HUDEP-2 (cell line): Measurements from ENCODE around the gene ATP11A.

ENCODE experiments used
- DNase-seq, 76 experiments: peaks; one replicate each; lab custom pipeline; 2025; ENCODE audit not compliant: unreplicated experiment in 76 of 76; lab: John Stamatoyannopoulos, UW

The ATP11A gene

DNA sequence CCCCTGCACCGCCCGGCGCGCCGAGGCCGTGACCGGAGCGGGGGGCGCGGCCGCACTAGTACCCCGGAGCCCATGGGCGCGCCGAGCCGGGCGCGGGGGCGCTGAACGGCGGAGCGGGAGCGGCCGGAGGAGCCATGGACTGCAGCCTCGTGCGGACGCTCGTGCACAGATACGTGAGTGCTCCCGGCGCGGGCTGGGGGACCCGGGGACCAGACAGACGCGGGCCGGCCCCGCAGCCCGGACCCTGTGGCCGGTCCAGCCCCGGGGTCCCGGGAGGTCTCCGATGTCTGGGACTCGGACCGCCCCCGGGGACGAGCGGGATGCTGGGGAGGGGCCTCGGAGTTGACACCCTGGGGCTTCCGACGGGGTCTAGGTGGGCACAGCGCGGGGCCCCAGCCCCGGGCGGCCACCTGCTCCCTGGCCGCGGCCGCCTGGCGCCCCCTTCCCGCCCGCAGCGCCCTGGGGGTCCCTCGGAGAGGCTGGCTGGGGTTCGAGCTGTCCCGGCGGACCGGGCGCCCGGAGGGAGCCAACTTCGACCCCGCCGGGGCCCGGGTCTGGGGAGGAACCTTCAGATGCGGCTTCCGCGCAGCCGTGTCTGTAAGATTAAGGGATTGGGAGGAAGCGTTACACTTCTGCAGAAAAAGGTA is 568 bp downstream of the ATP11A start:
- DNase-seq, result peak in 4 of 76 experiments; percentile 4 to 54 (median 36)

DNA sequence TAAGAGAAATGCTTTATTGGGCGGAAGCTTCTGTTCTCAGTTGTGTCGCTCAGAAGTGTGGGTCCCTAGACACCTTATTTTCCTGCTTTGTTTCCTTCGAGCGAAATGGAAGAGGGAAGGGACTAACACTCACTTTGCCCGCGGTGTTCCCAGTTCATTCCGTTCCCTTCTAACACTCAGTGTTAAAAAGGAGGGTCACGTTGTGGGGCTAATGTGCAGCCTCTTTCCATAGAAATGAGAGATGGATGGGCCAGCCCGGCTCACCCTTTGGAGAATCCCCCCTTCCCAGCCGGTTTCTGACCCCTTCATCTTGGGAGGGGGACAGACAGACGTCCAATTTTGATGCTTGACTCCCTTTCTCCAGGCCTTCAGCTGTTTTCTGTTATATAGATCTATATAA is 2.3 kb downstream of the ATP11A start:
- DNase-seq, result no peak

DNA sequence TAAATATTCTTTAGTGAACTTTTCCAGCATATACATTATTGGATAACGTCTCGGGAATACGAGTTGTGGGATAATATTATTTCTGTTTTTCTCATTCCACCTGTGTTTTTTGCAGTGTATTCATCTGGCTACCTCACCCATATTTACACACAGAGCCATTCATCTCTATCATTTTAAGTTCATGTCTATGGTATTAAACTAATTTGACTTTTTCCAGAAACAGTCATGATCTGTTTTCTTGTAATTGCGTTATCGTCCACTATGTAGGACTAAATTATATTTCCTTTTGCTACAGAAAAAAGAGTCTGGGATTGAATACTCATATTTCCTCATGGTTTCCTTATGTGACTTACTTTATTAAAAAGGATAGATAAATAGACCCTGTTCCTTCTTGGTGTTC is 2.7 kb downstream of the ATP11A start:
- no peak for DNase-seq

DNA sequence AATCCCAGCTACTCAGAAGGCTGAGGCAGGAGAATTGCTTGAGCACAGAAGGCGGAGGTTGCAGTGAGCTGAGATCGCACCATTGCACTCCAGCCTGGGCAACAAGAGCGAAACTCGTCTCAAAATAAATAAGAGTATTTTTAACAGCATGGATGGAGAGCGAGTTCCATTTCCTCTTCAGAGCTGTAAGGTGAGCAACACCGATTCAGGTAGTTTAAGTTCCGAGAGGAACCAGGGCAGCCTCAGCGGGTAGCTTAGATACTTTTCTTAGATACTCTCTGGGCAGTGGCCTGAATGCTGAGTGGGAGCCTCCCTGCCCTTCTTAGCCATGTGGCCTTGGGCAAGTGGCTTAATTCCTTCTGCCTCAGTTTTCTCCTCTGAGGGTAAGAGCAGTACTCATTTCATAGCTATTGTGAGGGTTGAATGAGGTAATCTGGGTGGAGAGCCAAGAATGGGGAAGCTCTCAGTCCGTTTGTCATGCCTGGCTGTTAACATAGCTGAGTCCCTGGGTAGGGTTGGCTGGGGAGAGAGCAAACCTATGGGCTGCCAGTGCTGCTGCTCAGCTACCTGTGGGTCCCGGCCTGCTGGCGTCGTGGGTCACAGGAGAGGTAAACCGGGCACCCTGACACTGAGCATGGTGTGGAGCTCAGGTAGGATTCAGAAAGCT is 4.1 kb downstream of the ATP11A start:
- DNase-seq, result peak in 22 of 76 experiments; percentile 6 to 49 (median 28)

DNA sequence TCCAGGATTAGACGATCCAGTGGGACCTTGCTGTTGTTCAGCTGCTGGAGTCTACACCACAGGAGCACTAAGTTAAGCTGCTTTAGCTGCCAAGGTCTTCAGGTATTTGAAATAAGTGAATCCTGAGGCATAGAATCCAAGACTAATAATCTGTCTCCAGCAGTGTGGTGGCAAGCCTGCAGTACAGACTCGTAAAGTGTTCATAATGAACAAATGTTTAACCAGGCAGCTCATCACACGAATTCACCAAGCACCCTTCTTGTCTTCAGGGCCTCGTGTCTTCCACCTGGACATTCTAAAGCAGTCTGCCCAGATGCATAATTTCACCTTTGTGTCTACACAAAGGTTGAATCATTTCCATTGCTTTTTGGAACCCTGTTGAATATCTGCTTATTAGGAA is 5.3 kb downstream of the ATP11A start:
- DNase-seq, result no peak

DNA sequence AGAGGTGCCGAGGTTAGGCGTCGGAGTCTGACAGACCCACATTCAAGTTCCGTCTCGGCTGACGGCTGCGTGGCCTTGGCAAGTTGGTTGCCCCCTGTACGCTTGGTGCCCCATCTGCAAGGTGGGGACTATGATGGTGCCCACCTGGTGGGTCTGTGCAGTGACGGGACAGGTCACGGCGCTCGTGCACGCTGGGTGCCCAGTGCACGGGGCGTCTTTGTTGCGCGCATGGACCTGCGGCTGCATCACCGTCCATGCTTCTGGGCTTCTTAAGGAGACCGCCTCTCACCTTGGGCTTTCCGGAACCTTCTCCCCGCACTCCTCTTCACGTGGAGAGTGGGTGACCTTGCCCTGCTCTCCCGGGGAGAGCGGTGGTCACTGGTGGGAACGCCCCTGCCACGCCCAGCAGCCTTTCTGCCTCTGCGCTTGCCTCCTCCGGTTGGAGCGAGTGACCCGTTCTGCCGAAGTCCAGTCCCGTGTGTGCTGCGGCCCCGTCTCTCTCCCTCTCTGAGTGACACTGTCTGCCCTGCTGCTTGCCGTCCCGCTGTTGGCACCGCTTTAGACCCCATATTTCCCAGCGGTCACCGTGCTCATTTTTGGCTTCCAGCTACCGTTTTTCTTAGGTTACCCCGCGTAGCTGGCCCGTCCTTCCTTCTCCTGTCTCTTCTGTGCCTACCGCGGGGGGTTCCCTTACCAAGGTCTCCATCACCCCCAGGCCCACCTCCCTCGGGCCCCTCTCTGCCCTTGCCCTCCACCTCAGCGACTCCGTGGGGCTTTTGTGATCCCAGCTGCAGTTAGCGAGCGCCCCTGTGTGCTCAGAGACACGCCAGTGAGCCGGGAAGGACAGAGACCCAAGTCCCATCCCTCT is 6.4 kb downstream of the ATP11A start:
- DNase-seq, result no peak

DNA sequence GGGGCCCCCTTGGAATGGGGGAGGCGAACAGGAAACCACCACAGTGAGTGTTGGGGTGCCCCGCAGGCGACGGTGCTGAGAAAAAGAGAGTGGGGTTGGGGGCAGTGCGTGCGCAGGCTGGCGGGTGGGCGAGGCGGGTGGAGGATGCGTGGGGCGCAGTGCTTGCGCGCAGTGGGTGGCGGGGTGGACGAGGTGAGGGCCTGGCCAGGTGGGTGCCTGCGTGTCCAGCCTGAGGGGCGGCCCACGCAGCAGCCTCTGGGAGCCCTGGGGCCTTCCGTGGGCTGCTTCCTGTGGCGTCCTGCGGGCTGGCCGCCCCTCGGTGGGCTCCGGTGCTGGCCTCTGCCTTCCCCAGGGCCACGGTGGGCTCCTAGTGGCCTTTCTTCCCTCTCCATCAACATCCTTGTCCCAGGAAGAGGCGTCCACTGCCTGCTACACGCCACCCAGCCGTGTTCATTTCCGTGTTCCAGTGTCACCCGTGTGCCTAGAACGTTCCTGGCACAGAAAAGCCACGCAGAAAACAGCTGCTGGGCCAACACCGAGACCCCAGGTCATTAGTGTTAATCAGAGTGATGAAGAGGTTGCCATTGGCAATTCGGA is 7.1 kb downstream of the ATP11A start:
- no peak for DNase-seq

DNA sequence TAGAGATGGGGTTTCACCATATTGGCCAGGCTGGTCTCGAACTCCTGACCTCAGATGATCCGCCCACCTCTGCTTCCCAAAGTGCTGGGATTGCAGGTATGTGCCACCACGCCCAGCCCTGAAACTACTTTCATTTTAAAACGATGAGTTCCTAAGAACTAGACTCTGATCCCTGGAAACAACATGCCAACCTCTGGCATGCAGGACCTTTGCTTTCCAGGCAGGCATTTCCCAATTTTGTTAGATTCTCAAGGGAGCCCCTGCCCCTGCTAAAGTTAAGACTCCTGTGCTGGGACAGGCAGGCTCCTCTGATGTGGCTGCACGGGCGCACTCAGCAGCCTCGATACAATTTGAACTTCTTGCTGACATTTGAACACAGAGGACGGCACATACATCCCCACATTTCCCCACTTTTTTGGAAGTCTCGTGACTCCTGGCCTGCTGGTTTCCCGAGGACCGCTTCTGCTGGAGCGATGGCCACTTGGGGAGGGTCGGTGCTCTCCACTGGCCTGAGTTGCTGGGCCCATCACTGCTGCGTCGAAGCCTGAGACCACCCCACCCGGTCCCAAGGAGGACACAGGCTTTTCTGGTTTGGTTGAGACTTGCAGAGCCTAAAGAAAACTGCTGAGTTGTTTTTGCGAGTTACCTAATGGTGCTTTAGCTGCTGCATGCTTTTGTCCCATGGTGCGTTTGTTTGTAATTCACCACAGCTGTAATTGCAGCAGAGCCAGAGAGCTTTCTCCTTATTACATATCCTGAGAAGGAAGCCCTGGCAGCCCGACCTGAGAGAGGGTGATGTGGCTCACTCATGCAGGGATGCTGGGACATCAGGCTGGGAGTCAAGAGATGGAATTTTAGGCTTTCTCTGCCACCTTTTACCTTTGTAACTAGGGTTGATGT is 8.2 kb downstream of the ATP11A start:
- DNase-seq, result no peak

DNA sequence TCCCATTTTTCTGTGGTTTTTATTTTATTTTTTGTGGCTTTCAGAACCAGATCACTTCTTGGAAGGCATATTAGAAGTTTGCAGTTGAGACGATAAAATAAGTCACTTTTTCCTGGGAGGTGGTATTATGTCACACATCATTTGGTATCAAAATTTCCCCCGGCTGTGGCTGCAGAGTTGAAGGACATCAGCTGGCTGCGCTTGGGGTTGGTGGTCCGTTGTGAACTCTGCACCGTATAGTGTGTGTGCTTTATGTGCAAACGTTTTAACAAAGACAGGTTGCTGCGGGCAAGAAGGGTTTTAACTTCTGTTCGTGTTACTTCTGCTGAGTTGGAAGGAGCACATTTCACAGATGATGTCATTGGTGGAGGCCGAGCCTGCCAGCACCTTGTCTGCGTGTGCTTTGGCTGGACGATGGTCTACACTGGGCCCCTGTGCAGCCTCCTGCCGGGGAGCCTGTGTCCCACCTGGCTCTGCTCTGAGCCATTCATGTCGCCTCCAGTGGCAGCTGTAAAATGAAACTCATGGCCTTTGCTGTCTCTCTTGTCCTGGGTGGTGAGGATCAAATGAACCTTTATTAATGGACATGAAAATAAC is 9.6 kb downstream of the ATP11A start:
- DNase-seq, result no peak

DNA sequence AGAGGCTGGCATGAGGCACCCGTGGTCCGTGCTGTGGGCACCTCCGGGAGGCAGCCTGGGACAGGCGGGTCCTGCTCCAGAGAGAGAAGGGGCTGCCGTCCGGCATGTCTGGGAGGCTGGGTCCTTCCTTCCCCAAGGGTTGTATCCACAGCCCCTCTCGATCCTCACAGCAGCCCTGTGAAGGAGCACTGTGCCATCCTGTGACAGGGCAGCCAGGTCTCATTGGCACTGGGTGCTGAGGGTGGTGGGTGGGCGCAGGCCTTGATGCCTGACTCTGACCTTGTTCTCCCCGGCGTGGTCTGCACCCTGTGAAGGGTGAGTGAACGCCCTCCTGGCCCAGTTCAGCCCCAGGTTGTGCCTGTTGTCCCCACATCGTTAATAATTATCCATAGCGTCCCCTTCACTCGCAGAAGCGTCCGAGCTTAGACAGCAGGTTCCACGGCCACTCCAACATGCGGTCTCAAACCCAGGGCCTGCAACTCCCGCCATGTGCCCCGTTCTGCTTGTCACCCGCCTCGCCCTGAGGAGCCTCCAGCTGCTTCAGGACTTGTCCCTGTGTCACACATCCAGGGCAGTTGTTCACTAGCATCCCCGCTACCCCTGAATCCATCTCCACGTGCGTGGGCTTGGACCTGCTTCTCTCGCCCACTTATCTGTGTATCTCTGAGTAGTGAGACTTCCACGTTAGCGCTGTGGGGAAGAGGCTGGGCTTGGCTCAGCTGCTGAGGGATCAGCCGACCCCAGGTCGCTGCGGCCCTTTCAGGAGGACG is 10.6 kb downstream of the ATP11A start:
- DNase-seq, result peak in 2 of 76 experiments; percentile 36 to 39

DNA sequence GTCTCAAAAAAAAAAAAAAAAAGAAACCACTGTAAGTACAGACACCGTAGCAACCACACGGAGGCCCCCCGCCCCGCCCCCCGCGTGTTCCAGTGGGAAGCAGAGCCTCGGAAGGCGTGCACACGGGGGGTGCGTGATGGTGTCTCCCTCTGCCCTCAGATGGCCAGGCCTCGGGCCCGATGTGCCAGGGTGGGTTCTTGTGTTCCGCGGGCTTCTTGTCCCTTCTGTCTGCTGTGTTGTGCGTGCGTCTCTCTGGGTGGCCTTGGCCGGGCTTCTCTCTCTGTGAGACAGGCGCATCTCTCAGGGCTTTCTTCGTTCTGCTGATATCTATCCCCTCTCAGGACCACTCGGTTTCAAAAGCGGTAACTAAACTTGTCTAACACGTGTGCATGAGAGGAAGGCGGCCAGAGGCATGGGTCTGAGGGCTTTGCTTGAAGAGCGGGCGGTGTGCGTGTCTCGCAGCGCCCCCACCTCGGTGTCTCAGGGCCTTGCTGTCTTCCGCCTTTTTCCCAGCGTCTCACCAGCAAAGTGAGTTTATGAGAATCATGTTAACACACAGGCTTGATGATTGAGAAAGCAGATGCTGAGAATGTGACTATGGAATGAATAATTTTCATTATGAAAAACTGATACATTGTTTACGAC is 12.6 kb downstream of the ATP11A start:
- DNase-seq, result no peak

DNA sequence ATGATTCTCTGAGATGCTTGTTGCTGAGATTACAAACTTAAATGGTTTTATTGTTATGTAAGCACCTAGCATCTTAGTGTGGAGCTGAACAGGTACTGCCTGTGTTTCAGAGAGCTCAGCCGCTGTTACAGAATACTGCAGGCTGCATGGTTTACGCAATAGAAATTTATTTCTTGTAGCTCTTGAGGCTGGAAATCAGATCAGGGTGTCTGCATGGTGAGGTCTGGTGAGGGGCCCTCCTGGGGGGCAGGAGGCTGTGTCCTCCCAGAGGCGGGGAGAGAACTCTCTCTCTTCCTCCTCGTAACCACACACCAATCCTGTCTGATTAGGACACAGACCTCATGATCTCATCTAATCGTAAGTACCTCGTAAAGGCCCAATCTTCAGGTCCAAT is 13.1 kb downstream of the ATP11A start:
- no peak for DNase-seq

DNA sequence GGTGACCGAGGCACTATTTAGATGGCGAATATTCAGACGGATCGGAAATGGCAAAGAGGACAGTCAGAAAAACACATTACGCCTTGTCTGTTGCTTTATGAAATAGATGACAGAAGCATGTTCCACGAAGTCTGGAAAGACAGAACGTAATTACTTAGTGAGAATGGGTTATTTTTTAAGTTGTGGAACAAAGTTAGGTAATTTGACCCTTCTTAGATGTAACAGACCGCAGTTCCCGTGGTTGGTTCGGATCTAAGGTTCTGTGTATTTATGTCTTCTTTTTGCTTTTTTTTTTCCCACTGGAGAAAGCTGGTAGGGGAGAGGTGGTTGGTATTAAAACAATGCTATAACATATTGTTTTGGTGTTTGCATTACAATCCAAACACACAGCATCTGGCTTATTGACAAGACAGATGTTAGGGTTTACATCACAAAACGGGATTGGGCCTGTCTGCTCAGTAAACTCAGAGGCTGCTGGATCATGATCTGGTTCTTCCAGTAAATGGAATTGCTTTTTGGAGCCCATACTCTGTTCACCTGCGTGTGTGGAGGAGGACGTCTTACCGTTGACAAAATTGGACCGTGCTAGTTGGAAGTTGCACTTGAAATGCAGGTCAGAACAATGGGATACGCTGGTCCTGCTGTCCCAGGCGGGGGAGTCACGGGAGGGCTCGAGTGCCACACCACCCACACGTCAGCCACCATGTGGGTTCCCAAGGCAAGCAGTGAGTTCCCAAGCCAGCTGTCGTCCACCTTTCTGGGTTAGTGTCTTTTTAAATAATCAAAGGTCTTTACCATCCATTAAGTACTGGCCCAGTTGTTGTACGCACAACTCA is 13.8 kb downstream of the ATP11A start:
- DNase-seq, result no peak

DNA sequence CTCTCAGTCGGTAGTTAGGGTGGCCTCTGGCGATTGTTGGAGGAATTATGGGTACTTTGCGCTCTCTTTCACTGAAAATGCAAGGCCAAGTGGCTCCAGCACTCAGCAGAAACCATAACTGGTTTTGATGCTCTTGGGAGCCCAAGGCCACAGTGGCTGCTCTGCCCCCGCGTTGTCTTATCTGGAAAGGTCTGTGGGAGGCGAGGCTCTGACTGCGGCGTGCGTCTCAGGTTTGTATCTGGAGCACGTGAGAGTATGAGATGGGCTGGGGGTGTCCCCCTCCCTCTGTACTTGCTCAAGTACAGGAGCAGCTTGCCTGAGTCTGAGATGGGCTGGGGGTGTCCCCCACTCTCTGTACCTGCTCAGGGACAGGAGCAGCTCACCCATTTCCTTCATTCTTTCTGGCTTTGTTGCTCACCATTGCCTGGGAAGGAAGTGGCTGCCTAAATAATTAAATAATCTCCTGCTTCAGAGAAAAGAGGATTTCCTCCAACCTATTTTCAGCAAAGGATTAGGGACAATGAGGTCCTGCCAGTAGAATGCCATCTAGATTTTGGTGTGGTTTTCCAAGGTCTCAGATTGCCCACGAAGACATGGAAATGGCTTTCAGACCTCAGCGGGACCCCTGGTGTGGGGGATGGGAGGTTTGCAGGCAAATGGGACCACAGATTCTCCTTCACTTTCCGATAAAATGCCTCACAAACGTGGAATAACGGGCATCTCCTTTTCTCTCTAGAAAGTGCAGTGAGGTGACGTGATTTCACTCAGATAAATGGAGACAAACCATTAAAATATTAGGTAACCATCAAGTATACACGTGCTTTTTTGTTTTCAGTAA is 14.7 kb downstream of the ATP11A start:
- peak in 63 of 76 experiments; percentile 11 to 80 (median 55) for DNase-seq

DNA sequence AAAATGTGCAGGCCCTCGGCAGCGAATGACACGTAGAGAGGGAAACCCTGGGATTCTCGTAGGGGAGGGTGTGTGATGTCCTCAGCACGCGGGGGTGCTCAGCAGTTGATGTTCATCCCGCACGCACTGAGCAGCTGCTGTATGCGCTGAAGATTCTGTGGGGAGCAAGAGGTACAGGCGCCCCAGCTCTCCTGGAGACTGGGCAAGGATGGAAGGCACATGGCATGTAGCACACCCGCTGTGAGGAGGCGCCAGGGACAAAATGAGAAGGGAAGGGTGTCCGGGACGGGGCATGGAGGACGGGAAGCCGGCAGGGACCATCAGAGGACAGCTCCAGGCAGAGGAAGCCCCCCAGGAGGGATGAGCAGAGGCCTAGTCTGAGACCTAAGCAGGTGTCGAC is 15.4 kb downstream of the ATP11A start:
- no peak for DNase-seq

DNA sequence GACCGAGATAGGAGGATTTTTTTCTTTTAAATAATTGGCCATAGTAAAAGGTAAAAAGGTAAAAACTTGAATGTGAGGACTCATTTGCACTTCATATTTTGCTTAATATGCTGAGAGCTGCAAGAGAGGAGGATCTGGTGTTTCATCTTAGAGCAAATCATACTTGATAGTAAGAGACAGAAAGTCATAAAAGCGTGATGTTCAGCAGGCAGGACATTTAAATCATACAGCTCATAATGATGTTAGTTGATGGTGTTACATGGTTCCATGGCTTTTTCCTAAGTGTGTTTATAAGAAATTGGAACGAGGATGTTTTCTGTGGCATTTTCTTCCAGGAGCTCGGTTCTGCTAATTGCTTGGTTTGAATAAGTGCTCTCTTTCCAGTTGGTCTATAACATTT is 16.3 kb downstream of the ATP11A start:
- no peak for DNase-seq
